NT2/D1 (cell line): ENCODE measurements around the gene GPT2.

ENCODE experiments used
- YY1 ChIP-seq: IDR thresholded peaks from 2 replicates; pipeline ENCODE4 v1.6.1; 2011; ENCODE audit not compliant: insufficient read length, insufficient read depth
- ZNF274 ChIP-seq: IDR thresholded peaks from 2 replicates; pipeline ENCODE4 v1.6.1; 2011; ENCODE audit warnings: mild to moderate bottlenecking, low read depth, low read length

GRCh38 chr16:46845952-46846351 is 38.2 kb upstream of the GPT2 start:
- TF ChIP-seq ZNF274 = no peak
- TF ChIP-seq YY1 = no peak
